Esophagus muscularis mucosa (tissue), 4 donors: ENCODE data around the gene SKOR2.

Source experiments
- CTCF ChIP-seq, 3 experiments: fragments of 200-600 bp in 2 of 3; fragments of 450-650 bp in 1 of 3; sonication (generic) in 2 of 3; IDR thresholded peaks; one replicate each; pipeline ENCODE4 v1.5.1; 2017 to 2019; ENCODE audit warnings: antibody characterized with exemption in 3 of 3, mild to moderate bottlenecking in 2 of 3, moderate library complexity in 1 of 3
- EP300 ChIP-seq: sonication (generic); formaldehyde crosslinking; IDR thresholded peaks from one replicate; pipeline ENCODE4 v1.6.1; 2017; ENCODE audit warnings: antibody characterized with exemption
- POLR2A ChIP-seq: fragments of 450-650 bp; IDR thresholded peaks from one replicate; pipeline ENCODE4 v1.6.1; 2017; ENCODE audit warnings: antibody characterized with exemption, moderate library complexity, mild to moderate bottlenecking, low read depth
- POLR2AphosphoS5 ChIP-seq, 2 donors: sonication (generic); formaldehyde crosslinking; IDR thresholded peaks; one replicate each; pipeline ENCODE4 v1.6.1; 2017; ENCODE audit warnings: antibody characterized with exemption in 2 of 2

DNA sequence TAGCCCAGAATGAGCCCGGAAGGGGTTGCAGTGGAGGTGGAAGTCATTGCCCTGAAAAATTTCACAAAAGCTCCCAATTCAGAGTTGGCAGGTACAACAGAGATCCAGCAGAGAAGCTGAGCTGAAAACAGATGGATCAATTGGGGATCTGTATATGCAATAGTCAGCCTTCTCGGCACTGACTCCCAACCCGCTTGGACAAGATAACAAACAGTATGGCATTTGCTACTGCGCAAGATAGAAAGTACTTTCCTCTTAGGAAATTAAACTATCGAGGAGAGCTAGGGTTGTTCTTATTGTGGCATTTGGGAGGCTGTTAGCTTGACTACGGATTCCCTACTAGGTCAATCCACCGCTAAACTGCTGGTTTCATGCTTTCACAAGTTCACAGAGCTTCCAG, 63.7 kb downstream of the SKOR2 start:
- no peak for TF ChIP-seq CTCF (IDR thresholded peaks at IDR 0.05)
- TF ChIP-seq EP300 = no peak
- TF ChIP-seq POLR2A = no peak
- no peak for TF ChIP-seq POLR2AphosphoS5 (IDR thresholded peaks at IDR 0.05)
